Fibroblast of lung (primary cell): ENCODE results near the gene EYS. TPM values are rescaled to one million over a fixed set of nuclear protein-coding genes. Genes with fewer than 3 reads are reported as not detected.
A peak's percentile ranks its signal among the peaks of the same experiment; 100 is the strongest.

Source experiments
- DNase-seq, 2 donors: peaks; one replicate each; pipeline versions ENCODE4 v3.0.0 to v3.0.0-alpha.2; 2010; ENCODE audit warnings: low read depth in 2 of 2
- H2AFZ ChIP-seq: 2 replicates; pipeline ENCODE4 v1.5.1; 2012; ENCODE audit warnings: low read length, control low read depth, inconsistent platforms
- H3K27ac ChIP-seq: 2 replicates; pipeline ENCODE4 v1.5.1; 2011; ENCODE audit warnings: low read length, control low read depth; ENCODE audit not compliant: insufficient read depth
- H3K27me3 ChIP-seq: 2 replicates; pipeline ENCODE4 v1.5.1; 2011; ENCODE audit warnings: mild to moderate bottlenecking, low read length; ENCODE audit not compliant: control insufficient read depth, insufficient read depth
- H3K36me3 ChIP-seq: 2 replicates; pipeline ENCODE4 v1.5.1; 2011; ENCODE audit warnings: low read length; ENCODE audit not compliant: control insufficient read depth, insufficient read depth
- H3K4me1 ChIP-seq: 2 replicates; pipeline ENCODE4 v1.5.1; 2011; ENCODE audit warnings: low read length; ENCODE audit not compliant: control insufficient read depth, insufficient read depth; ENCODE audit errors: extremely low read depth
- H3K4me2 ChIP-seq: 2 replicates; pipeline ENCODE4 v1.5.1; 2011; ENCODE audit warnings: low read length, control low read depth; ENCODE audit not compliant: insufficient read depth; ENCODE audit errors: extremely low read depth
- H3K4me3 ChIP-seq, 4 experiments: fragments of 200-600 bp in 1 of 4; sonication (generic) in 1 of 4; replicated peaks in 1 of 4; 2 replicates each; pipeline ENCODE4 v1.5.1; 2011 to 2016; ENCODE audit warnings: low read length in 4 of 4, low read depth in 3 of 4, mild to moderate bottlenecking in 3 of 4, control low read depth in 2 of 4, inconsistent platforms in 1 of 4, mixed read lengths in 1 of 4; ENCODE audit not compliant: insufficient read depth in 1 of 4; ENCODE audit errors: control extremely low read depth in 1 of 4
- H3K79me2 ChIP-seq: 2 replicates; pipeline ENCODE4 v1.5.1; 2012; ENCODE audit warnings: mild to moderate bottlenecking, low read length, inconsistent platforms; ENCODE audit not compliant: control insufficient read depth, insufficient read depth
- H3K9ac ChIP-seq: 2 replicates; pipeline ENCODE4 v1.5.1; 2011; ENCODE audit warnings: mild to moderate bottlenecking, low read length, control low read depth; ENCODE audit not compliant: insufficient read depth
- H3K9me3 ChIP-seq: 2 replicates; pipeline ENCODE4 v1.5.1; 2012; ENCODE audit warnings: low read depth, low read length; ENCODE audit not compliant: control insufficient read depth, insufficient read depth
- H4K20me1 ChIP-seq: 2 replicates; pipeline ENCODE4 v1.5.1; 2011; ENCODE audit warnings: low read length; ENCODE audit not compliant: control insufficient read depth, insufficient read depth; ENCODE audit errors: extremely low read depth
- CTCF ChIP-seq, 2 donors: IDR thresholded peaks in 1 of 2; conservative IDR thresholded peaks in 1 of 2; 1 replicate in 1 of 2; 2 replicates in 1 of 2; pipeline ENCODE4 v1.5.1; 2011 to 2012; ENCODE audit warnings: low read length in 2 of 2, control low read depth in 1 of 2, inconsistent platforms in 1 of 2, low read depth in 1 of 2, mild to moderate bottlenecking in 1 of 2
- EZH2 ChIP-seq: IDR thresholded peaks from 2 replicates; pipeline ENCODE4 v1.5.1; 2012; ENCODE audit warnings: low read length, control low read depth, mild to moderate bottlenecking; ENCODE audit errors: missing control alignments
- polyA plus RNA-seq, 2 donors: library from polyadenylated mRNA; depleted of rRNA in 1 of 2; stranded (reverse) in 1 of 2; unstranded in 1 of 2; fragments of >200 nt; gene quantifications; 2 replicates each; pipeline ENCODE4 v1.2.1, GENCODE V29; 2011 to 2012; ENCODE audit warnings: missing spikeins in 1 of 2
- total RNA-seq: library from RNA; depleted of rRNA; stranded (reverse); fragments of >200 nt; gene quantifications from 2 replicates; pipeline ENCODE4 v1.2.1, GENCODE V29; 2014

Gene EYS
- total and polyA plus RNA-seq, 2 donors (not counting 1 experiment from before 2014, with no cell fraction given), result under 0.01 TPM; not detected in 1

DNA sequence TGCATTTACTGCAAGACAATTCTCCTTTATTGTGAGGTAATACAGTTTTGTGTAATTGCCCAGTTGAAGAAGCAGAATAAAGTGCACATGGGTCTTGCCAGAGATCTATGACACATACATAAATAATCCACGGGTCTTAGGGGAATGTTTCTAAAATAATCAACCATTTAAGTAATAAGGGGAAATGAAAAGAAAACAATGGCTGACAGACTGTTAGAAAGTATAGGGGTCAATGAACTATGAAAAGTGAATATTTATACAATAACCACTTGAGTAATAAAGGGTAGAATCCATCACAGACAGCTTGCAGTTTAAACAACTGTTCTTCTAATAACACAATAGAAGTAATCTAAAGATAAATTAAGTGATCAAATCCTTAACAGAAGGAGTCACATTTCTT lies 477.2 kb downstream of the EYS start:
- H2AFZ ChIP-seq, result no peak overlapping the region

GRCh38 chr6:65221153-65221552 lies 485.9 kb downstream of the EYS start:
- H2AFZ ChIP-seq, result no peak overlapping the region
- no peaks in the 10 kb centered on the region for H4K20me1 ChIP-seq
- H3K9me3 ChIP-seq, result no peaks in the 10 kb centered on the region
- no peak overlapping the region for H3K27ac ChIP-seq
- no peak overlapping the region for H3K4me3 ChIP-seq
- no peaks in the 10 kb centered on the region for H3K79me2 ChIP-seq
- no peak for TF ChIP-seq EZH2
- TF ChIP-seq CTCF (conservative IDR thresholded peaks at IDR 0.05 in 1 of 2, IDR thresholded peaks at IDR 0.05 in 1 of 2; ENCODE audit: low read depth in 1 of 2, low read length in 2 of 2), result no peak
- DNase-seq, result no peak
- no peaks in the 10 kb centered on the region for H3K27me3 ChIP-seq
- H3K9ac ChIP-seq, result no peak overlapping the region
- no peaks in the 10 kb centered on the region for H3K4me1 ChIP-seq
- H3K36me3 ChIP-seq, result no peaks in the 10 kb centered on the region
- no peak overlapping the region for H3K4me2 ChIP-seq

More for the DNA sequence above, 477.2 kb downstream of the EYS start:
- TF ChIP-seq CTCF (conservative IDR thresholded peaks at IDR 0.05 in 1 of 2, IDR thresholded peaks at IDR 0.05 in 1 of 2; ENCODE audit: low read depth in 1 of 2, low read length in 2 of 2) (no peak), EZH2 (no peak)
- peak; percentile 28 to 93 for DNase-seq
- H3K79me2 ChIP-seq, result no peaks in the 10 kb centered on the region
- no peaks in the 10 kb centered on the region for H3K4me1 ChIP-seq
- H3K4me2 ChIP-seq, result no peak overlapping the region
- no peaks in the 10 kb centered on the region for H3K9me3 ChIP-seq
- no peak overlapping the region for H3K27ac ChIP-seq
- H3K4me3 ChIP-seq, result no peak overlapping the region
- no peak overlapping the region for H3K9ac ChIP-seq
- H4K20me1 ChIP-seq, result no peaks in the 10 kb centered on the region
- H3K36me3 ChIP-seq, result no peaks in the 10 kb centered on the region
- no peaks in the 10 kb centered on the region for H3K27me3 ChIP-seq

DNA sequence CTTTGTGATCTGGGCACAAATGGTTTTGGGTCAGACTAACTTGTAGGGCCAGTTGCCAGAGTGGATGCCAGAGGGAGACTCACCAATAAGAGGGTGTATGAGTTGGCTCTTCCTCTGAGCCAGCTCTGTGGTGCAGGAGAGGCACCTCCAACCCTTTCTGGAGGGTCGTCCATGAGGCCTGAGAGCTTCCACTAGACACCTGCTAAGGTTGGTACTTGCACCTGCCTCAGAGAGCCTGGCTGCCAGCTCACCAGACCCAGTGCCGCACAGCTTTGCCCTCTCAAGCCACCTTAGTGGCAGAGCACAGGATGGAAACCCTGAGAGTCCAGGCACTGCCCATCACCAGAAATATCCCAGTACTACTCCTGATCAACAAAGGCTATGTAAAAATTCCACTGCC lies 504.3 kb downstream of the EYS start:
- TF ChIP-seq EZH2 (no peak), CTCF (conservative IDR thresholded peaks at IDR 0.05 in 1 of 2, IDR thresholded peaks at IDR 0.05 in 1 of 2; ENCODE audit: low read depth in 1 of 2, low read length in 2 of 2) (no peak)
- Histone ChIP-seq H3K4me2 (no peak overlapping the region), H3K79me2 (no peaks in the 10 kb centered on the region), H3K4me1 (no peaks in the 10 kb centered on the region), H4K20me1 (no peaks in the 10 kb centered on the region), H2AFZ (no peak overlapping the region), H3K27ac (no peak overlapping the region), H3K9me3 (no peaks in the 10 kb centered on the region), H3K36me3 (no peaks in the 10 kb centered on the region), H3K4me3 (no peak overlapping the region), H3K9ac (no peak overlapping the region), H3K27me3 (no peaks in the 10 kb centered on the region)
- no peak for DNase-seq
